T-helper 9 cell (primary cell): ENCODE measurements around the gene USP38.
"Not testable (repeated sequence)": the region's sequence is repeated elsewhere in the genome, so short reads cannot be mapped to it uniquely, and the experiment has no call there.

ENCODE experiments used
- DNase-seq: peaks from one replicate; pipeline ENCODE4 v3.0.0-alpha.2; 2020

The USP38 gene

DNA sequence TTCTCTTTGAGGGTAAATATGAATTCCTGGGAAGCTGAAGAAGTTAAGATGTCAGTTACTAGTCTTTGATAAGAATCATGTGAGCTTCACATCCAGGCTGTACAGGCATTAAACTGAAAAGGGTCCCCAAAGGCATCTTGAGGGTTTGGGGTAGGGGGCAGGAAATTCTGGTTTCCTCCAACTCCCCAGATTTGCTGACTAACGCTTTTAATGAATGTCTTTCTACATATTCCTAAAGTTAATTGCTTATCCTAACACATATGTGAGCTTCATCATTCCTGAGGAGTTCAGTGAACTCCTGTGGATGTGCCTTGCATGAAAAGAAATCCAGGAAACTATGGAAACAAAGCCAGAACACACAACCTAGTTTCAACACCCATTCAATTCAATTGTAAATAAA lies 78.1 kb downstream of the USP38 start:
- no peak for DNase-seq

DNA sequence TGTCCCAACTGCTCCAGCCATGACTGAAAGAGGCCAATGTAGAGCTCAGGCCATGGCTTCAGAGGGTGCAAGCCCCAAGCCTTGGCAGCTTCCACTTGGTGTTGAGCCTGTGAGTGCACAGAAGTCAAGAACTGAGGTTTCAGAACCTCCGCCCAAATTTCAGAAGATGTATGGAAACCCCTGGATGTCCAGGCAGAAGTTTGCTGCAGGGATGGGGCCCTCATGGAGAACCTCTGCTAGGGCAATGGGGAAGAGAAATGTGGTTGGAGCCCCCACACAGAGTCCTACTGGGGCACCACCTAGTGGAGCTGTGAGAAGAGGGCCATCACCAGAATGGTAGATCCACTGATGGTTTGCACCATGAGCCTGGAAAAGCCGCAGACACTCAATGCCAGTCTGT lies 83.0 kb downstream of the USP38 start:
- not testable (repeated sequence) for DNase-seq

DNA sequence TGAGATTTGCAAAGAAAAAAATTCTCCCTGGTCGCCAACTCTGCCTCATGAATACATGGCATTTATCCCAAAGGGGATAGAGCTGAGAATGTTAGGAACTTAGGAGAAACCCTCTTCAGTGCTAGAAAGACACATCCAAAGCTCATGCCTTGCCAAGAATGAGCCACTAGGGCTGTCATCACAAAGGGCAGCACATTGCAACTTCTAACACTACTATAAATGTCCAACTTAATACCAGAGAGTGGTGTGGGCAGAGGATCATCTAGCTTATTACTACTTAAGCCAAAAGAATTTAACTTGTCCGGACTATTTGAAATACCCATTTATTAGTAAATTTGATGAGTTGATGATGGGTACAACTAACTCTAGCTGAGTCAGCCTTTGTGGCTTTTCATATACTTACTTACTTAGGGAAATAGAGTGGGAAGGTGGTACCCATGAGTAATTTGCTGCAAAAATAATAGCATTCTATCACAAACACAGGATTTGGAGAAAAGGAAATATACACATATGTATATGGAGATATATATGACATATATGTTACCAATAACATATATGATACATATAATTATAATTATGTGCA lies 85.6 kb downstream of the USP38 start:
- DNase-seq, result no peak
